Neural cell (in vitro differentiated cells): ENCODE results near the gene FLT3. TPM values are rescaled to one million over a fixed set of nuclear protein-coding genes. Genes with fewer than 3 reads are reported as not detected.

ENCODE experiments used
- H2AFZ ChIP-seq: fragments of 200-600, 300-800 bp; sonication (generic), shearing (Covaris generic); 2 replicates; pipeline ENCODE4 v1.6.0; 2014; ENCODE audit warnings: low read depth, mild to moderate bottlenecking, antibody characterized with exemption, low read length, moderate library complexity
- H3F3A ChIP-seq: fragments of 200-600 bp; shearing (Covaris generic); 2 replicates; pipeline ENCODE4 v1.6.1; 2016; ENCODE audit warnings: mild to moderate bottlenecking, moderate library complexity, mixed read lengths, antibody characterized with exemption, low read length; ENCODE audit not compliant: insufficient read depth, poor library complexity, severe bottlenecking
- H3K27ac ChIP-seq: fragments of 200-600, 300-800 bp; sonication (generic), shearing (Covaris generic); 2 replicates; pipeline ENCODE4 v1.5.1; 2014; ENCODE audit warnings: mild to moderate bottlenecking, low read length, moderate library complexity
- H3K27me3 ChIP-seq: fragments of 300-800, 200-600 bp; sonication (generic), shearing (Covaris generic); 2 replicates; pipeline ENCODE4 v1.6.0; 2014; ENCODE audit warnings: mild to moderate bottlenecking, low read depth, low read length, moderate library complexity; ENCODE audit not compliant: insufficient read depth
- H3K36me3 ChIP-seq: fragments of 300-800, 200-600 bp; sonication (generic), shearing (Covaris generic); 2 replicates; pipeline ENCODE4 v1.5.1; 2014; ENCODE audit warnings: mild to moderate bottlenecking, antibody characterized with exemption, low read length, moderate library complexity; ENCODE audit not compliant: insufficient read depth
- H3K4me2 ChIP-seq: fragments of 300-800, 200-600 bp; sonication (generic), shearing (Covaris generic); 2 replicates; pipeline ENCODE4 v1.6.0; 2014; ENCODE audit warnings: mild to moderate bottlenecking, low read length
- H3K4me3 ChIP-seq: fragments of 300-800, 200-600 bp; sonication (generic), shearing (Covaris generic); 2 replicates; pipeline ENCODE4 v1.5.1; 2014; ENCODE audit warnings: mild to moderate bottlenecking, low read length, moderate library complexity
- H3K79me2 ChIP-seq: fragments of 200-600 bp; shearing (Covaris generic); replicated peaks from 2 replicates; pipeline ENCODE4 v1.6.0; 2014; ENCODE audit warnings: mild to moderate bottlenecking, low read length, moderate library complexity; ENCODE audit not compliant: insufficient read depth
- H3K9ac ChIP-seq: fragments of 300-800, 200-600 bp; sonication (generic), shearing (Covaris generic); 2 replicates; pipeline ENCODE4 v1.6.1; 2016; ENCODE audit warnings: mild to moderate bottlenecking, low read length, mixed read lengths
- H3K9me2 ChIP-seq: fragments of 200-600 bp; shearing (Covaris generic); 2 replicates; pipeline ENCODE4 v1.6.1; 2016; ENCODE audit warnings: mild to moderate bottlenecking, low read length, mixed read lengths; ENCODE audit not compliant: insufficient read depth
- H3K9me3 ChIP-seq: fragments of 200-600, 300-800 bp; sonication (generic), shearing (Covaris generic); 2 replicates; pipeline ENCODE4 v1.6.1; 2016; ENCODE audit warnings: mild to moderate bottlenecking, mixed run types, low read length, moderate library complexity, mixed read lengths
- H4K20me1 ChIP-seq: fragments of 200-600 bp; shearing (Covaris generic); 2 replicates; pipeline ENCODE4 v1.6.1; 2016; ENCODE audit warnings: mild to moderate bottlenecking, mixed run types; ENCODE audit not compliant: insufficient read depth
- CTCF ChIP-seq: fragments of 450-650 bp; IDR thresholded peaks from 2 replicates; pipeline ENCODE4 v1.5.1; 2014; ENCODE audit warnings: antibody characterized with exemption, mild to moderate bottlenecking, moderate library complexity; ENCODE audit not compliant: poor library complexity, severe bottlenecking
- EZH2 ChIP-seq: fragments of 200-600, 300-800 bp; shearing (Covaris generic), sonication (generic); IDR thresholded peaks from 2 replicates; pipeline ENCODE4 v1.6.1; 2014; ENCODE audit warnings: antibody characterized with exemption, low read length, borderline replicate concordance, mild to moderate bottlenecking; ENCODE audit not compliant: insufficient read depth, poor library complexity, severe bottlenecking
- MXI1 ChIP-seq: fragments of 450-650 bp; conservative IDR thresholded peaks from 2 replicates; pipeline ENCODE4 v1.6.1; 2014; ENCODE audit warnings: antibody characterized with exemption, mild to moderate bottlenecking; ENCODE audit not compliant: poor library complexity, severe bottlenecking
- POLR2AphosphoS5 ChIP-seq: IDR thresholded peaks from 2 replicates; pipeline ENCODE4 v1.6.1; 2012
- RAD21 ChIP-seq: fragments of 450-650 bp; conservative IDR thresholded peaks from 2 replicates; pipeline ENCODE4 v1.6.1; 2014; ENCODE audit warnings: antibody characterized with exemption, mild to moderate bottlenecking, moderate library complexity
- REST ChIP-seq: IDR thresholded peaks from 2 replicates; pipeline ENCODE4 v1.6.1; 2012; ENCODE audit warnings: borderline replicate concordance
- polyA plus RNA-seq: library from polyadenylated mRNA; depleted of rRNA; stranded (reverse); fragments of >200 nt; gene quantifications from 2 replicates; pipeline ENCODE4 v1.2.3, GENCODE V29; 2014

FLT3 gene
- polyA plus RNA-seq, 1 donor from 2014 or later = 0.41 TPM

- TF ChIP-seq REST = no peak
Measured at GRCh38 chr13:27981006-27981708, 119.2 kb downstream of the FLT3 start (continued).

- Histone ChIP-seq H3K9me2 (no peaks in the 10 kb centered on the region), H3K9me3 (no peaks in the 10 kb centered on the region), H3K27ac (no peak overlapping the region), H4K20me1 (no peaks in the 10 kb centered on the region), H3K4me3 (no peak overlapping the region), H2AFZ (no peak overlapping the region), H3K79me2 (no peaks in the 10 kb centered on the region), H3F3A (no peaks in the 10 kb centered on the region), H3K4me2 (no peak overlapping the region), H3K27me3 (peaks cover 88% of the 10 kb centered on the region), H3K36me3 (no peaks in the 10 kb centered on the region), H3K9ac (no peak overlapping the region)
- TF ChIP-seq EZH2 (peak; percentile 92), REST (no peak), RAD21 (no peak)
Measured at GRCh38 chr13:27980280-27980998, 119.9 kb downstream of the FLT3 start.

- Histone ChIP-seq H3K36me3 (no peaks in the 10 kb centered on the region), H3K27ac (no peak overlapping the region), H4K20me1 (no peaks in the 10 kb centered on the region), H3K27me3 (peaks cover 94% of the 10 kb centered on the region), H3K9me2 (no peaks in the 10 kb centered on the region), H2AFZ (no peak overlapping the region), H3K79me2 (no peaks in the 10 kb centered on the region), H3K4me2 (no peak overlapping the region), H3F3A (no peaks in the 10 kb centered on the region), H3K9ac (no peak overlapping the region), H3K9me3 (no peaks in the 10 kb centered on the region), H3K4me3 (no peak overlapping the region)
- TF ChIP-seq MXI1 = no peak
- TF ChIP-seq CTCF = no peak
- peak; percentile 62 for TF ChIP-seq POLR2AphosphoS5
Measured at GRCh38 chr13:27979765-27980279, 120.6 kb downstream of the FLT3 start.
